Upper lobe of left lung (tissue), 4 donors: ENCODE results near the gene GSK3A.

Source experiments
- CTCF ChIP-seq, 6 experiments: fragments of 450-650 bp in 4 of 6; fragments of 200-600 bp in 2 of 6; sonication (generic) in 2 of 6; IDR thresholded peaks; one replicate each; pipeline ENCODE4 v1.5.1; 2016 to 2019; ENCODE audit warnings: antibody characterized with exemption in 6 of 6
- EP300 ChIP-seq, 4 donors: sonication (generic); formaldehyde crosslinking; IDR thresholded peaks; one replicate each; pipeline ENCODE4 v1.5.1; 2017; ENCODE audit warnings: antibody characterized with exemption in 4 of 4, control low read depth in 2 of 4
- POLR2A ChIP-seq, 4 donors: fragments of 450-650 bp; IDR thresholded peaks; one replicate each; pipeline ENCODE4 v1.5.1; 2016 to 2017; ENCODE audit warnings: antibody characterized with exemption in 4 of 4, mild to moderate bottlenecking in 2 of 4
- POLR2AphosphoS5 ChIP-seq, 2 donors: sonication (generic); formaldehyde crosslinking; IDR thresholded peaks; one replicate each; pipeline ENCODE4 v1.5.1; 2017; ENCODE audit warnings: antibody characterized with exemption in 2 of 2

GRCh38 chr19:42230571-42230970, 11.8 kb downstream of the GSK3A start:
- TF ChIP-seq POLR2AphosphoS5 (IDR thresholded peaks at IDR 0.05) (no peak), POLR2A (IDR thresholded peaks at IDR 0.05) (no peak), CTCF (IDR thresholded peaks at IDR 0.05) (no peak), EP300 (IDR thresholded peaks at IDR 0.05) (no peak)
